MV-4-11 (cell line): ENCODE results near the gene HBA1.
"Not testable (repeated sequence)": the region's sequence is repeated elsewhere in the genome, so short reads cannot be mapped to it uniquely, and the experiment has no call there.

Source experiments
- DNase-seq: peaks from one replicate; lab custom pipeline; 2025; lab: John Stamatoyannopoulos, UW

HBA1 gene

DNA sequence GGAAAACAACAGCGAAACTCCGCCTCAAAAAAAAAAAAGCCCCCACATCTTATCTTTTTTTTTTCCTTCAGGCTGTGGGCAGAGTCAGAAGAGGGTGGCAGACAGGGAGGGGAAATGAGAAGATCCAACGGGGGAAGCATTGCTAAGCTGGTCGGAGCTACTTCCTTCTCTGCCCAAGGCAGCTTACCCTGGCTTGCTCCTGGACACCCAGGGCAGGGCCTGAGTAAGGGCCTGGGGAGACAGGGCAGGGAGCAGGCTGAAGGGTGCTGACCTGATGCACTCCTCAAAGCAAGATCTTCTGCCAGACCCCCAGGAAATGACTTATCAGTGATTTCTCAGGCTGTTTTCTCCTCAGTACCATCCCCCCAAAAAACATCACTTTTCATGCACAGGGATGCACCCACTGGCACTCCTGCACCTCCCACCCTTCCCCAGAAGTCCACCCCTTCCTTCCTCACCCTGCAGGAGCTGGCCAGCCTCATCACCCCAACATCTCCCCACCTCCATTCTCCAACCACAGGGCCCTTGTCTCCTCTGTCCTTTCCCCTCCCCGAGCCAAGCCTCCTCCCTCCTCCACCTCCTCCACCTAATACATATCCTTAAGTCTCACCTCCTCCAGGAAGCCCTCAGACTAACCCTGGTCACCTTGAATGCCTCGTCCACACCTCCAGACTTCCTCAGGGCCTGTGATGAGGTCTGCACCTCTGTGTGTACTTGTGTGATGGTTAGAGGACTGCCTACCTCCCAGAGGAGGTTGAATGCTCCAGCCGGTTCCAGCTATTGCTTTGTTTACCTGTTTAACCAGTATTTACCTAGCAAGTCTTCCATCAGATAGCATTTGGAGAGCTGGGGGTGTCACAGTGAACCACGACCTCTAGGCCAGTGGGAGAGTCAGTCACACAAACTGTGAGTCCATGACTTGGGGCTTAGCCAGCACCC lies 1.2 kb upstream of the HBA1 start:
- DNase-seq, result peak; percentile 55

DNA sequence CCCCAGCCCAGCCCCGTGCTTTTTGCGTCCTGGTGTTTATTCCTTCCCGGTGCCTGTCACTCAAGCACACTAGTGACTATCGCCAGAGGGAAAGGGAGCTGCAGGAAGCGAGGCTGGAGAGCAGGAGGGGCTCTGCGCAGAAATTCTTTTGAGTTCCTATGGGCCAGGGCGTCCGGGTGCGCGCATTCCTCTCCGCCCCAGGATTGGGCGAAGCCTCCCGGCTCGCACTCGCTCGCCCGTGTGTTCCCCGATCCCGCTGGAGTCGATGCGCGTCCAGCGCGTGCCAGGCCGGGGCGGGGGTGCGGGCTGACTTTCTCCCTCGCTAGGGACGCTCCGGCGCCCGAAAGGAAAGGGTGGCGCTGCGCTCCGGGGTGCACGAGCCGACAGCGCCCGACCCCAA lies 474 bp upstream of the HBA1 start:
- not testable (repeated sequence) for DNase-seq

DNA sequence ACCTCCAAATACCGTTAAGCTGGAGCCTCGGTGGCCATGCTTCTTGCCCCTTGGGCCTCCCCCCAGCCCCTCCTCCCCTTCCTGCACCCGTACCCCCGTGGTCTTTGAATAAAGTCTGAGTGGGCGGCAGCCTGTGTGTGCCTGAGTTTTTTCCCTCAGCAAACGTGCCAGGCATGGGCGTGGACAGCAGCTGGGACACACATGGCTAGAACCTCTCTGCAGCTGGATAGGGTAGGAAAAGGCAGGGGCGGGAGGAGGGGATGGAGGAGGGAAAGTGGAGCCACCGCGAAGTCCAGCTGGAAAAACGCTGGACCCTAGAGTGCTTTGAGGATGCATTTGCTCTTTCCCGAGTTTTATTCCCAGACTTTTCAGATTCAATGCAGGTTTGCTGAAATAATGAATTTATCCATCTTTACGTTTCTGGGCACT lies 928 bp downstream of the HBA1 start:
- DNase-seq, result no peak

DNA sequence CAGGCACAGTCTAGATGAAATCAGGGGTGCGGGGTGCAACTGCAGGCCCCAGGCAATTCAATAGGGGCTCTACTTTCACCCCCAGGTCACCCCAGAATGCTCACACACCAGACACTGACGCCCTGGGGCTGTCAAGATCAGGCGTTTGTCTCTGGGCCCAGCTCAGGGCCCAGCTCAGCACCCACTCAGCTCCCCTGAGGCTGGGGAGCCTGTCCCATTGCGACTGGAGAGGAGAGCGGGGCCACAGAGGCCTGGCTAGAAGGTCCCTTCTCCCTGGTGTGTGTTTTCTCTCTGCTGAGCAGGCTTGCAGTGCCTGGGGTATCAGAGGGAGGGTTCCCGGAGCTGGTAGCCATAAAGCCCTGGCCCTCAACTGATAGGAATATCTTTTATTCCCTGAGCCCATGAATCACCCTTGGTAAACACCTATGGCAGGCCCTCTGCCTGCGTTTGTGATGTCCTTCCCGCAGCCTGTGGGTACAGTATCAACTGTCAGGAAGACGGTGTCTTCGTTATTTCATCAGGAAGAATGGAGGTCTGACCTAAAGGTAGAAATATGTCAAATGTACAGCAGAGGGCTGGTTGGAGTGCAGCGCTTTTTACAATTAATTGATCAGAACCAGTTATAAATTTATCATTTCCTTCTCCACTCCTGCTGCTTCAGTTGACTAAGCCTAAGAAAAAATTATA lies 1.6 kb downstream of the HBA1 start:
- DNase-seq, result no peak

DNA sequence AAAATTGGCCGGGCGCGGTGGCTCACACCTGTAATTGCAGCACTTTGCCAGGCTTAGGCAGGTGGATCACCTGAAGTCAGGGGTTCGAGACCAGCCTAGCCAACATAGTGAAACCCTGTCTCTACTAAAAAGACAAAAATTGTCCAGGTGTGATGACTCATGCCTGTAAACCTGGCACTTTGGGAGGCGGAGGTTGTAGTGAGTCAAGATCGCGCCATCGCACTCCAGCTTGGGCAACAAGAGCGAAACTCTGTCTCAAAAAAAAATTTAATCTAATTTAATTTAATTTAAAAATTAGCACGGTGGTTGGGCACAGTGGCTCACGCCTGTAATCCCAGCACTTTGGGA lies 2.2 kb downstream of the HBA1 start:
- no peak for DNase-seq

DNA sequence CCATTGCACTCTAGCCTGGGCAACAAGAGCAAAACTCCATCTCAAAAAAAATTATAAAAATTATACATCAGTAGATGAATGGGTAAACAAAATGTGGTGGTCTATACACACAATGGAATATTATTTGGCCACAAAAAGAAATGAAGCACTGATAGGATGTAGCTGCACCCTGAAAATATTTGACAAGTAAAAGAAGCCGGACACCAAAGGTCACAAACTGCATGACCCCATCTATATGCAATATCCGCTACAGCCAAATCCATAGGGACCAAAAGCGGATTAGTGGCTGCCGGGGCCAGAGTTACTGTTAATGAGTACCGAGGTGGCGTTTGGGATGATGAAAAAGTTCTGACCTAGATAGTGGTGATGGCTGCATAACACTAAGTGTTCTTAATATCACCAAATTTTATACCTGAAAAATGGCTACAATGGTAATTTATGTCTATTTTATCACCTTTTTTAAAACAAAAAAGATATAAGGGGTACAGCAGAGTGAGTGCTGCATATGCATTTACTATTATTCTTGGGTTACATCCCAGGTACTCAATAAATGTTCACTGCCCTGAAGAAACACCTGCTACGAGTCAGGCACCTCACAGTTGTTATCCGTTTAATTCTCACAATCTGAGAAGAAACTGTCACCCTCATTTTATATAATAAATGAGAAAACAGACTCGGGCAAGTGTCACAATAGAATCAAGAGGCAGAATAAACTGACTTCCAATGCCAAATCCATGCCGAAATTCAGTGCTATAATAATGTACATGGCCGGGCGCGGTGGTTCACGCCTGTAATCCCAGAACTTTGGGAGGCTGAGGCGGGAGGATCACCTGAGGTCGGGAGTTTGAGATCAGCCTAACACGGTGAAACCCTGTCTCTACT lies 3.0 kb downstream of the HBA1 start:
- DNase-seq, result no peak

DNA sequence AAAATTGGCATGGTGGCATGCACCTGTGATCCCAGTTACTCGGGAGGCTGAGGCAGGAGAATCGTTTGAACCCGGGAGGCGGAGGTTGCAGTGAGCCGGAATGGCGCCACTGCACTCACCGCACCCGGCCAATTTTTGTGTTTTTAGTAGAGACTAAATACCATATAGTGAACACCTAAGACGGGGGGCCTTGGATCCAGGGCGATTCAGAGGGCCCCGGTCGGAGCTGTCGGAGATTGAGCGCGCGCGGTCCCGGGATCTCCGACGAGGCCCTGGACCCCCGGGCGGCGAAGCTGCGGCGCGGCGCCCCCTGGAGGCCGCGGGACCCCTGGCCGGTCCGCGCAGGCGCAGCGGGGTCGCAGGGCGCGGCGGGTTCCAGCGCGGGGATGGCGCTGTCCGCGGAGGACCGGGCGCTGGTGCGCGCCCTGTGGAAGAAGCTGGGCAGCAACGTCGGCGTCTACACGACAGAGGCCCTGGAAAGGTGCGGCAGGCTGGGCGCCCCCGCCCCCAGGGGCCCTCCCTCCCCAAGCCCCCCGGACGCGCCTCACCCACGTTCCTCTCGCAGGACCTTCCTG lies 3.7 kb downstream of the HBA1 start, which contains the start of gene HBQ1:
Gene HBQ1, plus strand, starts transcription at position 359 of the 575 bp plus-strand sequence. Its CDS starts 28 bp downstream, at position 387.
- no peak for DNase-seq

DNA sequence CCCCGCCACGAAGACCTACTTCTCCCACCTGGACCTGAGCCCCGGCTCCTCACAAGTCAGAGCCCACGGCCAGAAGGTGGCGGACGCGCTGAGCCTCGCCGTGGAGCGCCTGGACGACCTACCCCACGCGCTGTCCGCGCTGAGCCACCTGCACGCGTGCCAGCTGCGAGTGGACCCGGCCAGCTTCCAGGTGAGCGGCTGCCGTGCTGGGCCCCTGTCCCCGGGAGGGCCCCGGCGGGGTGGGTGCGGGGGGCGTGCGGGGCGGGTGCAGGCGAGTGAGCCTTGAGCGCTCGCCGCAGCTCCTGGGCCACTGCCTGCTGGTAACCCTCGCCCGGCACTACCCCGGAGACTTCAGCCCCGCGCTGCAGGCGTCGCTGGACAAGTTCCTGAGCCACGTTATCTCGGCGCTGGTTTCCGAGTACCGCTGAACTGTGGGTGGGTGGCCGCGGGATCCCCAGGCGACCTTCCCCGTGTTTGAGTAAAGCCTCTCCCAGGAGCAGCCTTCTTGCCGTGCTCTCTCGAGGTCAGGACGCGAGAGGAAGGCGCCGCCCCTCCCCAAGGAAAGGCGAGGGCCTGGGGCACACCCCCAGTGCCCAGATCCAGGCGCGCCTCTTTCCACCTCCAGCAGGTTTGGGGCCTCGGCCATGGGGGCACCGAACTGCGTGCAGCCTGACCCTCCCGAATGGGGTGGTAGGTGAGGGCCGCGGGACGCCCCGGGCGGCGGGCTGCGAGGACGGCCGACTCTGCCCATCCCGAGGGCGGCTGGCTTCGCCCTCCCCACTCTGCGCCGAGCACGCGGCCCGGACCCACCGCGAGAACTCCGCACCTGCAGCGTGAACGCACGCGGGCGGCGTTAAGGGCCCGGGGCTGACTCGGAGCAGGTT lies 4.4 kb downstream of the HBA1 start:
- DNase-seq, result peak; percentile 46

DNA sequence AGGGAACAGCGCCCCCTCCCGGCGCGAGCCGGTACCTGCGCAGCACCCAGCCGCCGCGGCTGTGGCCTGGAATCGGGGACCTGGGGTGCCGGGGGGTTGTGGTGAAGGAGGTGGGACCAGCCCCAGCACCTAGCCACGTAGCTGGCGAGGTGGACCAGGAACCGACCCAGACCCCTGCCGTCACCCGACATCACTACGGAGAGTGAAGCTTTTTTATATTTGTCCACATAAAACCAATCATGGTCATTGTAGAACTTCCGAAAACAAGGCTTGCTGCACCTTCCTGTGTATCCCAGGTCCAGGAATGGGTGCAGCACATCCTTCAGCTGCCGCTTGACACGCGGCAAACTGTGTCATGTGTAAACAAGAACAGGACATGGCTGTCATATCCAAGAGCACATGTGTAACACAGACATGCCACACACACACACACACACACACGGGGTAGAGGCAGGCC lies 5.1 kb downstream of the HBA1 start:
- DNase-seq, result no peak

DNA sequence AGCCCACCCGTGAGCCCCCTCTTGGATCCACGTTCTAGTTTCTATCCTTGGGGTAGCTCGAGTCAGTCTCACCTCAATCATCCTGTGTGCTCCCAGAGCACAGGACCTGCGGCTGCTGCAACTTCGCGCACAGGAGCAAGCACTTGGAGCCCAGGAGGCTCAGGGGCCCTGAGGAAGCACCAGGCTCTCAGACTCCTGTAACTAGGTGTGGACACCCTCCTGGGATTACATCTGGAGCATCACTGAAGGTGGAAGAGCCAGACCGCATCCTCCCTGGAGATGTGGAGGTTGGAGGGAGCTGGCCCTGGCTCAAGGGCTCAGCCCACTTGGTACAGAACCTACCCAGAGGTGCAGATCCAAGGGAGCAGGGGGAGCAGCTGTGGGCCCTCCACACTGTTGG lies 6.5 kb downstream of the HBA1 start:
- no peak for DNase-seq

DNA sequence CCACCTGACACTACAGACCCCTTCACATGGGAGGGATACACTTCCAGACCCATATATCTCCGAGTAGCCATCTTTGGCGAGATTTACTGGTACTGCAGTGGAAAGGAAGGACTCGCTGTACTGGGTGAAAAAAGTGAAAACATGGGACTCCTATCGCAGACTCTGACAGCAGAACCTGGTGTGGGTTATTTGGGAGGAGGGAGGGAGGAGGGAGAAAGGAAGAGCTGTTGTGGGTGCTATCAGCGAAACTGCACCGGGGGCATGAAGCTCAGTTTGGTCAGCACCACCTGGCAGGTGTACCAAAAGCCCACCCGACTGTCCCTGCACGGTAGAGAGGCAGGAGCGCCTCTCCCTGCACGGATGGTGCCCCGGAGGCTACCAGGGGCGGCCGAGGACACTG lies 8.7 kb downstream of the HBA1 start:
- no peak for DNase-seq

DNA sequence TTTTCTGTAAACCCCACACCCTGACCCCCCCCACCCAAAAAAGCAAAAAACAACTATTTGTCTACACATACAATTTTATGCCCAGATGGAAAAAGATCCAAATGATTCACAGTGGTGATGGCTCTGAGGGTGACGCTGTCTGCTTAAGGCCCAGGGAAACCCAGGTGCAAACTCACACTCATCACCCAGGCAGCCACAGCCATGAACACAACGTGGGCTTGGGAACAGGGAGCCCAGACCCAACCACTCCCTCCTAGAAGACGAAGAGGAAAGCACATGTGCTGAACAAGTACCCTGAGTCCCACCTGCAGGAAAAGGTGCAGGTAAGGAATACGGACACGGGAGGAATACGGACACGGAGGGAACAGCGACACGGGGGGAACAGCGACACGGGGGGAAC lies 9.2 kb downstream of the HBA1 start:
- no peak for DNase-seq

DNA sequence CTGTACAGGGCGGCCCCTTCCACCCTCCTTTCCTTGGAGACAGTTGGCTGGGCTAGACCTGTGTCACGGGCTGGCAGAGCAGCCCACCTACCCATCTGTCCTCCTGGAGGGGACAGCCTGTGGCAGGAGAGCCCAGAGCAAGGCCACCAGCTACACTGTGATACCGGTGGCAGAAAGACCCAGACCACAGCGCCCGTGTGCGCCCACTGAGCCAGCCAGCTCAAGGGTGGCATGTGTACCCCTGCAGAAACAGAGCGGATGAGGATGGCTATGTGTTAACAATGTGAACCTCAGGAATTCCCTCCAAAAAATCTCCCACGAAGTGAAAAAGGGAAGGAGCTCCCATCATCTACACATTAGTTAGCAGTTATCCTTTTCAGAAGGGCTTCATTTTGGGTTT lies 10.8 kb downstream of the HBA1 start:
- DNase-seq, result no peak

DNA sequence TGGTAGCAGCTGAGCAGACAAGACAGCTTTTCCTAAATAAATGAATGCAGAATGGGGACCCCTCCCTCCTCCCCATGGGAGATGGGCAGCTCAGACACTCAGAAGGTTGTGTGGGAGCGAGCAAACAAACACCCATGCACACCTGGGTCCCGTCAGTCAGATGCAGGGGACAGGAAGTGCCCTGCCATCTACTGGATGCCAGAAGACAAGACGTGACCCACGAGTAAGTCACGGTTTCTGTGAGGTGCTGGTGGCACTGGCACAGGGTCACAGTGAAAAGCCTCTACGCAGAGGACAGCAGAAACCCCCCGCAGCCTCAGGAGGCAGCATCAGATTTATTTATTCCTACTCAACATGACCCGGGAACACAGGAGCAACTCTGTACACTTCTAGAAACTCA lies 12.2 kb downstream of the HBA1 start:
- no peak for DNase-seq

DNA sequence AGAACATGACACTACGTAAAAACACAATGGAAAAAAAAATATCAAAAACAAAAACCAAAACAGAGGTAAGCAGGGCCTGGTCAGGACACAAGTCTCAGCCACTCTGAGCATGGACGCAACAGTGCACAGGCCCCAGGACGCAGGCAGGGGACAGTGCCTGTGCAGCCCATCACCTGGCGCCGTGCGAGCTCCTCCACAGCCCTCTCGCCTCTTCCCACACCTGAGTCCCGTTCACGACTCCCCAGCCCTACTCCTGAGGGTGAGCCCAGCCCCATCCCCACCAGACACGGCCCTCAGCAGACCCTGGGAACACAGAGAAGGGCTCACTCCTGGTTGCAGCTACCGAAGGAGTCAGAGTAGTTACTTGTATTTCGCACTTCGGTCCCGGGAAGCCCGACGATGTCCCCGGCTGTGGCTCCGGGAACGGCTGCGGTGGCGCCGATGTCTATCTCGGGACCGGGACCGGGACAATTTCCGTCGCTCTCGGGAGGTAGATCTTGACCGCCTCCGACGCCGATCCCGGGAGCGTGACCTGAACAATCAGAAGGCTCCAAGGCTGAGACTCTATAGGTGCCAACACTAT lies 13.2 kb downstream of the HBA1 start:
- no peak for DNase-seq

DNA sequence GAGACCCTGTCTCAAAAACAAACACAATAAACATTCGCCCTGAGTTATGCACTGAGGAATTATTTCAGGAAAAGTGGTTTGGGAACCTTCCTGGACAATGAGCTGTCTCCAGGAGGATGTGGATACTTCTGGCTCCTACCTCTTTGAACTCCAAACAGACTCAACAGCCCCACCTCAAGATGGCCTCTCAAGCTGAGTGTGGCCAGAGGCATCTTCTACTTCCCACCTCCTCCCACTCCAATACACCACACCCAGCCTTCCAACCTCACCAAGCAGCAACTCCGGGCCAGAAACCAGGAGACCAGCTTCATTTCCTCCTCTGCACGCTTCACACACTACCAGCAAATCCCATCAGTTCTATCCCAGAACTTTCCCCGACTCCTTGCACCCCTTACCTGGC lies 15.4 kb downstream of the HBA1 start:
- no peak for DNase-seq

DNA sequence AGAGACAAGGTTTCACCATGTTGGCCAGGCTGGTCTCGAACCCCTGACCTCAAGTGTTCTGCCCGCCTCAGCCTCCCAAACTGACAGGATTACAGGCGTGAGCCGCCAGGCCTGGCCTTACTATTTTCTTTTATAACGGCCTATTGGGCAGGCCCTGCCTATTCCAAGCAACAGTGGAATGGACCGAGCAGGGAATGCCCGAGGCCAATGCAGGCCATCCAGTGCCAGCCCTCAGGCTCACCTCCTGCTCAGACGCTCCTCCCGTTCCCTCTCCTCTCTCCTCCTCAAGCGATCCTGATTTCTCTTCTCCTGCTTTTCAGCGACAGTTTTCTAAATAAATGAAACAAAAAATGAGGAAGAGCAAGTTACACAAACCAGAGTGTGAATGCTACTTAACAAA lies 16.2 kb downstream of the HBA1 start:
- no peak for DNase-seq

DNA sequence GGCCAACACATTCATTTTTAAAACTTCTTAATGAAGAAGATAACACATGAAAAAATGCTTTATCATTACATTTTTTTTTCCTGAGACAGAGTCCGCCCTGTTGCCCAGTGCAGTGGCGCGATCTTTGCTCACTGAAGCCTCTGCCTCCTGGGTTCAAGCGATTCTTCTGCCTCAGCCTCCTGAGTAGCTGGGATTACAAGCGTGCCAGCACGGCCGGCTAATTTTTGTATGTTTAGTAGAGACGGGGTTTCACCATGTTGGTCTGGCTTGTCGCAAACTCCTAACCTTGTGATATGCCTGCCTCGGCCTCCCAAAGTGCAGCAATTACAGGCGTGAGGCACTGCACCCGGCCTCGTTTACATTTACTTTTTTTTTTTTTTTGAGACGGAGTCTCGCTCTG lies 17.0 kb downstream of the HBA1 start:
- no peak for DNase-seq

DNA sequence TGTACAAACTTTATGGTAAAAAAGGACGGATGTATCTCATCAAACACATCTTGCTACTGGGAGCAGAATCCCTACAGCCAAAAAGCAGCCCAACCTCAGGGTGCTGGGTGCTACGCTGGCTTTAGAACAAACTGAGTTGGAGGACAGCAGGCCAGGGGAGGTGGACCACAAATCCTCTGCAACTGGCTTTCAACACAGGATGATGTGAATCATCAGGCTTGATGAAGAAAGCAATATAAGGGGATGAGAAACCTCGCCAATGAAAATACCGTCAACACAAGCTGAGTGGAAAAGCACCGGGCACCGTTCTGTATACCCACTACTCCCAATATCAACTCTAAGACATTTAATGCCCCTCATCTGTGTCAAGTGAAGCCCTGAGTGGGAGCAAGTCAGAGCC lies 18.0 kb downstream of the HBA1 start:
- DNase-seq, result no peak

DNA sequence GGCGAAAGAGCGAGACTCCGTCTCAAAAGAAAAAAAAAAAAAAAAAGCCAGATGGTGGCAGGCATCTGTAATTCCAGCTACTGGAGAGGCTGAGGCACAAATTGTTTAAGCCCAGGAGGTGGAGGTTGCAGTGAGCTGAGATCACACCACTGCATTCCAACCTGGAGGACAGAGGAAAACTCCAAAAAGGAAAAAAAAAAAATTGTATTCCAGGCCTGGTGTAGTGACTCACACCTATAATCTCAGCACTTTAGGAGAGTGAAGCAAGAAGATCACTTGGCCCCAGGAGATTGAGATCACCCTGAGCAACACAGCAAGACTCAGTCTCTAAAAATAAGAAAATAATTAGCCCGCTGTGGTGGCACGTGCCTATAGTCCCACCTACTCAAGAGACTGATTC lies 23.9 kb downstream of the HBA1 start:
- no peak for DNase-seq

DNA sequence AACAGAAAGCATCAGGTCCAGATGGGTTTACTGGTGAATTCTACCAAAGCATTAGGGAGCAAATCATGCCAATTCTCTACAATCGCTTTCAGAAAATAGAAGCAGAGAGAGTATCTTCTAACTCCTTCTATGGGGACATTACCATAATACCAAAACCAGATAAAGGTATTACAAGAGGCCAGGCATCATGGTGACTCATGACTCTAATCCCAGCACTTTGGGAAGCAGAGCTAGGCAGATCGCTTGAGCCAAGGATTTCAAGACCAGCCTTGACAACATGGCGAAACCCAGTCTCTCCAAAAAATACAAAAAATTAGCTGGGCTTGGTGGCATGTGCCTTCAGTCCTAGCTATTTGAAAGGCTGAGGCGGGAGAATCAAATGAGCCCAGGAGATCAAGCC lies 26.8 kb downstream of the HBA1 start:
- no peak for DNase-seq
